Middle frontal gyrus (tissue), 1 donor: ENCODE data around the gene TMEM256.

Experiments used
- DNase-seq: peaks from one replicate; pipeline ENCODE4 v3.0.0-alpha.2; 2015; ENCODE audit warnings: low spot score; ENCODE audit errors: extremely low spot score

TMEM256 gene

DNA sequence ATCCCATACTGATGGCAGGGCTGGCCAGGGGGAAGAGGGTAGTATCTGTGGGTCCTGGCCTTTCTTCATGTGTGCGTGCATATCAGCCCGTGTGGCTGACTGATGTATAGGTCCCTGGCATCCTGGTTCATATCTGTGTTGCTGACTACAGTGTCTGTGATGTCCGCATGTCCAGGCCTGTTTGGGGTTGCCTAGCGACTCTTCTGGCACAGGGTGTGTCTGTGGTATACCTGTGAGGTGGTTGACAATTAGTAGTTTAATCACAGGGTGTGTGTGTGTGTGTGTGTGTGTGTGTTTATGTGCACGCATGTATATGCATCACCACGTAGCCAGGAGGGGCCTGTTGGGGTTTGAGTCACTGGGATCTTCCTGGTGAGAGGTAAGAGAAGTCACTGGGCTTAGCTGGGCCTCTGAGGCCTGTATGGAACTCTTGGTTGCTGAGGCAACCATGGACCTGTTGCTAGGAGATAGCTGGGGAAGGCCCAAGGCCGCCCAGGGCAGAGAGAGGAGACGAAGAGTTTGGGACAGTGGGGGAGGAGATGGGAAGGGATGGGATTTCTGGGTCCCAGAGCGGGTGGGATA, 49.5 kb downstream of the TMEM256 start:
- DNase-seq = no peak
